ENCODE measurements around the gene SH3BP5L. TPM values are rescaled to one million over a fixed set of nuclear protein-coding genes. Genes with fewer than 3 reads are reported as not detected.

SH3BP5L gene
- 38.9 and 48.5 TPM in 2 replicates for total RNA-seq

GRCh38 chr1:248825909-248826760, at the start of gene SH3BP5L:
Gene SH3BP5L, minus strand, starts transcription at chr1:248825915. Its CDS starts 980 bp downstream, at chr1:248824935.

GRCh38 chr1:248858891-248859889, 33.5 kb upstream of the SH3BP5L start, which contains the start of gene ZNF692:
Gene ZNF692, minus strand, starts transcription at chr1:248859085. Its CDS starts 776 bp downstream, at chr1:248858309.

GRCh38 chr1:248837781-248838356, 12.2 kb upstream of the SH3BP5L start, which contains the start of gene ZNF672:
Gene ZNF672, plus strand, starts transcription at chr1:248838224. Its CDS starts 9,051 bp downstream, at chr1:248847275.

Other genes starting within 250 kb of the SH3BP5L start
- not detected in 2 replicates for gene OR2T10, start 228.2 kb downstream of the SH3BP5L start, total RNA-seq
- not detected in 2 replicates for gene OR2T11, start 190.8 kb downstream of the SH3BP5L start, total RNA-seq
- not detected in 2 replicates for gene OR2T35, start 180.6 kb downstream of the SH3BP5L start, total RNA-seq
- not detected in 2 replicates for gene OR2T27, start 170.4 kb downstream of the SH3BP5L start, total RNA-seq
- gene OR14I1, start 123.1 kb downstream of the SH3BP5L start, total RNA-seq: not detected in 2 replicates
- not detected in 2 replicates for gene LYPD8, start 70.2 kb downstream of the SH3BP5L start, total RNA-seq
- gene ZNF672, start 12.3 kb upstream of the SH3BP5L start, total RNA-seq: 15.9 and 18.6 TPM in 2 replicates
- 24.9 and 35.0 TPM in 2 replicates for gene ZNF692, start 33.2 kb upstream of the SH3BP5L start, total RNA-seq
- gene PGBD2, start 80.3 kb upstream of the SH3BP5L start, total RNA-seq: 4.6 and 7.2 TPM in 2 replicates

Data from uterine smooth muscle cell (primary cell).